Measurements from ENCODE around the gene MARCHF9. TPM values are rescaled to one million over a fixed set of nuclear protein-coding genes. Genes with fewer than 3 reads are reported as not detected.
"Not testable (repeated sequence)": the region's sequence is repeated elsewhere in the genome, so short reads cannot be mapped to it uniquely, and the experiment has no call there.

The MARCHF9 gene
- polyA plus RNA-seq, 1 of the 3 experiments (the other 2 are of a cell fraction) = 24.2 TPM

GRCh38 chr12:57708296-57708695, 46.6 kb upstream of the MARCHF9 start (continued):
- no peak for TF ChIP-seq SIN3A (IDR thresholded peaks at IDR 0.05; ENCODE audit: borderline replicate concordance, low read depth, low read length)
- no peak for TF ChIP-seq ELF1 (IDR thresholded peaks at IDR 0.05)
- no peak for TF ChIP-seq TEAD4 (IDR thresholded peaks at IDR 0.05; ENCODE audit: borderline replicate concordance, insufficient read depth)

GRCh38 chr12:57712701-57713100, 42.2 kb upstream of the MARCHF9 start:
- H4K20me1 ChIP-seq (ENCODE audit: insufficient read depth) = no peaks in the 10 kb centered on the region
- no peak overlapping the region for H3K4me3 ChIP-seq (ENCODE audit: low read depth in 2 of 2, low read length in 1 of 2)
- H3F3A ChIP-seq (replicated peaks; ENCODE audit: insufficient read depth) = peaks cover 10% of the 10 kb centered on the region
- no peaks in the 10 kb centered on the region for H3K9me2 ChIP-seq
- TF ChIP-seq MAX (IDR thresholded peaks at IDR 0.05; ENCODE audit: low read depth) (no peak), PBX3 (IDR thresholded peaks at IDR 0.05) (no peak), CTCF (IDR thresholded peaks at IDR 0.05) (no peak), EP300 (IDR thresholded peaks at IDR 0.05; ENCODE audit: borderline replicate concordance in 1 of 2, low read depth in 1 of 2, low read length in 1 of 2) (no peak)
- H3K4me1 ChIP-seq (ENCODE audit: control insufficient read depth in 1 of 2, insufficient read depth in 2 of 2, low read depth in 1 of 2, low read length in 1 of 2) = no peaks in the 10 kb centered on the region
- H3K27ac ChIP-seq (ENCODE audit: low read depth in 2 of 2, low read length in 1 of 2) = no peak overlapping the region
- CTCF ChIA-PET = interaction anchor here (1.1 to 2.3 kb wide), 3 partner anchors 9 to 130 kb away, joined by 5 to 12 read pairs (median 7); no protein-coding TSS in a partner anchor
- 94% methylated on average over 3 of the region's 3 CpGs for WGBS (ENCODE audit: low lambda C conversion rate)
- DNase-seq = no peak
- H3K79me2 ChIP-seq (ENCODE audit: insufficient read depth) = no peaks in the 10 kb centered on the region
- H3K9me3 ChIP-seq = peaks cover 8% of the 10 kb centered on the region
- no peaks in the 10 kb centered on the region for H3K27me3 ChIP-seq (ENCODE audit: insufficient read depth)
- POLR2A ChIA-PET = no interaction called here
- no peak overlapping the region for H3K4me2 ChIP-seq
- no peak overlapping the region for H3K9ac ChIP-seq
- H3K36me3 ChIP-seq (replicated peaks in 1 of 2; ENCODE audit: control insufficient read depth in 1 of 2, insufficient read depth in 2 of 2, low read length in 1 of 2) = peaks cover 10 to 33% of the 10 kb centered on the region in 2 experiments
- no peak overlapping the region for H2AFZ ChIP-seq (ENCODE audit: low read depth)

GRCh38 chr12:57713209-57713608, 41.7 kb upstream of the MARCHF9 start:
- H3K4me1 ChIP-seq (ENCODE audit: control insufficient read depth in 1 of 2, insufficient read depth in 2 of 2, low read depth in 1 of 2, low read length in 1 of 2) = no peaks in the 10 kb centered on the region
- POLR2A ChIA-PET = no interaction called here
- CTCF ChIA-PET = interaction anchor here (1.1 to 2.1 kb wide), 4 partner anchors 10 to 130 kb away, joined by 4 to 7 read pairs (median 6); partner anchors contain the start of gene OS9
- no peaks in the 10 kb centered on the region for H3K79me2 ChIP-seq (ENCODE audit: insufficient read depth)
- peaks cover 10% of the 10 kb centered on the region for H3F3A ChIP-seq (replicated peaks; ENCODE audit: insufficient read depth)
- peaks cover 15 to 32% of the 10 kb centered on the region in 2 experiments for H3K36me3 ChIP-seq (replicated peaks in 1 of 2; ENCODE audit: control insufficient read depth in 1 of 2, insufficient read depth in 2 of 2, low read length in 1 of 2)
- no peak overlapping the region for H2AFZ ChIP-seq (ENCODE audit: low read depth)
- WGBS (ENCODE audit: low lambda C conversion rate) = 85% methylated on average over 5 of the region's 5 CpGs
- H3K27me3 ChIP-seq (ENCODE audit: insufficient read depth) = no peaks in the 10 kb centered on the region
- H3K27ac ChIP-seq (ENCODE audit: low read depth in 2 of 2, low read length in 1 of 2) = no peak overlapping the region
- no peak for TF ChIP-seq ZBTB33 (IDR thresholded peaks at IDR 0.05; ENCODE audit: borderline replicate concordance, low read depth)
- no peak overlapping the region for H3K9ac ChIP-seq
- no peak overlapping the region for H3K4me2 ChIP-seq
- H3K4me3 ChIP-seq (ENCODE audit: low read depth in 2 of 2, low read length in 1 of 2) = no peak overlapping the region
- no peak for DNase-seq
- peaks cover 8% of the 10 kb centered on the region for H3K9me3 ChIP-seq
- no peaks in the 10 kb centered on the region for H4K20me1 ChIP-seq (ENCODE audit: insufficient read depth)
- H3K9me2 ChIP-seq = no peaks in the 10 kb centered on the region

GRCh38 chr12:57715036-57715748, 39.7 kb upstream of the MARCHF9 start:
- H3K4me1 ChIP-seq (ENCODE audit: control insufficient read depth in 1 of 2, insufficient read depth in 2 of 2, low read depth in 1 of 2, low read length in 1 of 2); H3K27ac ChIP-seq (ENCODE audit: low read depth in 2 of 2, low read length in 1 of 2); H3K4me2 ChIP-seq; DNase-seq; H3K27me3 ChIP-seq (ENCODE audit: insufficient read depth); H4K20me1 ChIP-seq (ENCODE audit: insufficient read depth); H3K79me2 ChIP-seq (ENCODE audit: insufficient read depth); H3K9ac ChIP-seq; H3K4me3 ChIP-seq (ENCODE audit: low read depth in 2 of 2, low read length in 1 of 2); H3K9me3 ChIP-seq; H3K9me2 ChIP-seq; H2AFZ ChIP-seq (ENCODE audit: low read depth); H3F3A ChIP-seq (replicated peaks; ENCODE audit: insufficient read depth); POLR2A ChIA-PET: not testable (repeated sequence)
- WGBS (ENCODE audit: low lambda C conversion rate) = 95% methylated on average over 6 of the region's 6 CpGs
- CTCF ChIA-PET = interaction anchor here (2.1 to 3.0 kb wide), 2 partner anchors 11 to 12 kb away, joined by 5 to 17 read pairs; no protein-coding TSS in a partner anchor
- peaks cover 27 to 32% of the 10 kb centered on the region in 2 experiments for H3K36me3 ChIP-seq (replicated peaks in 1 of 2; ENCODE audit: control insufficient read depth in 1 of 2, insufficient read depth in 2 of 2, low read length in 1 of 2)

Data from SK-N-SH (cell line).